K562 (cell line): Measurements from ENCODE around the gene FES. TPM values are rescaled to one million over a fixed set of nuclear protein-coding genes. Genes with fewer than 3 reads are reported as not detected.

Source experiments
- CEBPZ ChIP-seq: fragments of 150-350 bp; IDR thresholded peaks from 2 replicates; pipeline ENCODE4 v1.6.1; 2014; ENCODE audit warnings: low read depth, mild to moderate bottlenecking, low read length, borderline replicate concordance
- COPS2 ChIP-seq: fragments of 450-650 bp; conservative IDR thresholded peaks from 2 replicates; pipeline ENCODE4 v1.6.1; 2016; ENCODE audit warnings: mild to moderate bottlenecking, moderate library complexity
- DACH1 ChIP-seq: fragments of 450-650 bp; IDR thresholded peaks from 2 replicates; pipeline ENCODE4 v1.6.1; 2018; ENCODE audit not compliant: partially characterized antibody
- FOS ChIP-seq: IDR thresholded peaks from 3 replicates; pipeline ENCODE4 v1.6.1; 2011; ENCODE audit not compliant: insufficient read length; ENCODE audit errors: extremely low read depth
- KLF10 ChIP-seq: fragments of 250-450 bp; sonication (Bioruptor Pico); IDR thresholded peaks from 2 replicates; pipeline ENCODE4 v1.6.1; 2021; ENCODE audit warnings: matching md5 sums
- MCM5 ChIP-seq: fragments of 450-650 bp; IDR thresholded peaks from 2 replicates; pipeline ENCODE4 v1.6.1; 2016; ENCODE audit warnings: low read depth
- MLX ChIP-seq, 2 experiments: fragments of 450-650 bp in 1 of 2; sonication (generic) in 1 of 2; formaldehyde crosslinking; conservative IDR thresholded peaks; 2 replicates each; pipeline versions ENCODE4 v1.4.0 to v1.8.1; 2020 to 2022; ENCODE audit warnings: mild to moderate bottlenecking in 1 of 2, missing genetic modification reagents in 1 of 2
- REST ChIP-seq, 2 experiments: fragments of 450-650 bp; formaldehyde crosslinking in 1 of 2; IDR thresholded peaks; 2 replicates each; pipeline versions ENCODE4 v1.4.0 to v1.6.1; 2014 to 2020; ENCODE audit warnings: mild to moderate bottlenecking in 2 of 2, borderline replicate concordance in 1 of 2, low read depth in 1 of 2
- SIX5 ChIP-seq, 2 experiments: IDR thresholded peaks; 2 replicates each; pipeline ENCODE4 v1.6.1; 2011; ENCODE audit warnings: low read length in 2 of 2, borderline replicate concordance in 1 of 2, low read depth in 1 of 2, mild to moderate bottlenecking in 1 of 2, moderate library complexity in 1 of 2; ENCODE audit not compliant: insufficient read depth in 1 of 2
- TFE3 ChIP-seq: fragments of 450-650 bp; formaldehyde crosslinking; IDR thresholded peaks from 2 replicates; pipeline ENCODE4 v1.4.0; 2020; ENCODE audit warnings: mild to moderate bottlenecking, mixed read lengths
- ZNF408 ChIP-seq: fragments of 250-450 bp; sonication (Bioruptor Pico); IDR thresholded peaks from 2 replicates; pipeline ENCODE4 v1.4.0; 2020; ENCODE audit warnings: low read depth, mild to moderate bottlenecking, moderate library complexity
- polyA plus RNA-seq, 8 experiments: library from polyadenylated mRNA; depleted of rRNA in 4 of 8; stranded (reverse) in 5 of 8; unstranded in 3 of 8; fragments of >200 nt; fragmentation: Nextera tagmentation in 2 of 8; fragmentation: Illumina TruSeq in 1 of 8; extraction: Ambion mirVana in 2 of 8; extraction: Trizol in 1 of 8; gene quantifications; 2 replicates each; pipeline versions ENCODE4 v1.2.1 to v1.2.3, GENCODE V29; 2011 to 2014; ENCODE audit warnings: inconsistent platforms in 1 of 8, missing spikeins in 1 of 8
- total RNA-seq, 7 experiments: library from RNA; depleted of rRNA in 6 of 7; stranded (reverse); fragments of >200 nt in 6 of 7; fragmentation: Illumina TruSeq in 2 of 7; extraction: Trizol in 2 of 7; gene quantifications; 2 replicates each; pipeline versions ENCODE4 v1.2.1 to v1.2.3, GENCODE V29; 2011 to 2021; ENCODE audit warnings: low replicate concordance in 1 of 7

Gene FES
- total and polyA plus RNA-seq, 9 of the 15 experiments (the other 6 are each of a cell fraction or from before 2014, with no cell fraction given): 0.38 to 2.6 (median 0.82) TPM

- TF ChIP-seq SIX5 (IDR thresholded peaks at IDR 0.05; ENCODE audit: borderline replicate concordance in 1 of 2, insufficient read depth in 1 of 2, low read depth in 1 of 2, low read length in 2 of 2) (no peak), CEBPZ (no peak), ZNF408 (no peak), FOS (no peak), MLX (CRISPR knock-in tag; conservative IDR thresholded peaks at IDR 0.05) (no peak), TFE3 (CRISPR knock-in tag) (no peak), DACH1 (no peak), COPS2 (no peak), KLF10 (CRISPR knock-in tag) (no peak), REST (IDR thresholded peaks at IDR 0.05; ENCODE audit: borderline replicate concordance) (no peak), REST (CRISPR knock-in tag; IDR thresholded peaks at IDR 0.05; ENCODE audit: low read depth) (peak; percentile 6; the same call in 1 of the 2 replicates), MCM5 (no peak)
Measured at GRCh38 chr15:90902840-90903732, 18.8 kb downstream of the FES start, which contains the start of gene MAN2A2 (continued).
